HepG2 (cell line): Measurements from ENCODE around the gene ABCB6. TPM values are rescaled to one million over a fixed set of nuclear protein-coding genes. Genes with fewer than 3 reads are reported as not detected.

Source experiments
- ASH2L ChIP-seq: fragments of 300-600, 200-600 bp; sonication (generic); IDR thresholded peaks from 2 replicates; pipeline ENCODE4 v1.7.0; 2017; ENCODE audit warnings: low read depth, mild to moderate bottlenecking, moderate library complexity, mixed read lengths, low read length; ENCODE audit not compliant: insufficient read length
- KAT7 ChIP-seq: IDR thresholded peaks from 2 replicates; pipeline ENCODE4 v1.6.1; 2018; ENCODE audit warnings: borderline replicate concordance, missing compliant biosample characterization
- PAX8 ChIP-seq: sonication (generic); formaldehyde crosslinking; IDR thresholded peaks from 2 replicates; pipeline ENCODE4 v1.8.0; 2022; ENCODE audit warnings: mild to moderate bottlenecking, missing genetic modification reagents, borderline replicate concordance
- PTBP1 ChIP-seq: fragments of 200-400 bp; formaldehyde crosslinking; IDR thresholded peaks from 2 replicates; pipeline ENCODE4 v1.6.1; 2018; ENCODE audit warnings: low read length, low read depth; ENCODE audit not compliant: poor library complexity, severe bottlenecking
- ZBTB4 ChIP-seq: sonication (generic); formaldehyde crosslinking; IDR thresholded peaks from 2 replicates; pipeline ENCODE4 v1.4.0; 2020; ENCODE audit warnings: missing genetic modification reagents, mild to moderate bottlenecking, borderline replicate concordance
- ZC3H4 ChIP-seq: sonication (generic); formaldehyde crosslinking; IDR thresholded peaks from 2 replicates; pipeline ENCODE4 v1.4.0; 2020; ENCODE audit warnings: missing genetic modification reagents, borderline replicate concordance
- ZEB1 ChIP-seq: IDR thresholded peaks from 2 replicates; pipeline ENCODE4 v1.6.1; 2012; ENCODE audit warnings: mild to moderate bottlenecking, low read depth, inconsistent platforms; ENCODE audit not compliant: insufficient replicate concordance
- ZFAT ChIP-seq: sonication (generic); formaldehyde crosslinking; conservative IDR thresholded peaks from 2 replicates; pipeline ENCODE4 v1.8.1; 2023; ENCODE audit warnings: missing genetic modification reagents, inconsistent platforms
- polyA plus RNA-seq, 8 experiments: library from polyadenylated mRNA; depleted of rRNA in 3 of 8; stranded (reverse) in 7 of 8; unstranded in 1 of 8; fragments of >200 nt; fragmentation: Illumina TruSeq in 4 of 8; extraction: Trizol in 4 of 8; gene quantifications; 2 replicates each; pipeline versions ENCODE4 v1.2.1 to v1.2.3, GENCODE V29; 2011 to 2016; ENCODE audit warnings: low read depth in 4 of 8, missing spikeins in 1 of 8, mixed read lengths in 1 of 8; ENCODE audit not compliant: insufficient read depth in 1 of 8
- total RNA-seq, 5 experiments: library from RNA; depleted of rRNA; stranded (reverse); fragments of >200 nt; fragmentation: Illumina TruSeq; extraction: Trizol; gene quantifications; 2 replicates each; pipeline ENCODE4 v1.2.3, GENCODE V29; 2016; ENCODE audit warnings: low read depth in 1 of 5
- TF ChIP-seq, protein P1 (sequence below): sonication (generic); formaldehyde crosslinking; IDR thresholded peaks from 2 replicates; pipeline ENCODE4 v1.5.1; 2020; ENCODE audit warnings: missing genetic modification reagents, mild to moderate bottlenecking, borderline replicate concordance
- TF ChIP-seq, protein P2 (sequence below): sonication (generic); formaldehyde crosslinking; IDR thresholded peaks from 2 replicates; pipeline ENCODE4 v1.4.0; 2020; ENCODE audit warnings: mild to moderate bottlenecking, missing genetic modification reagents

ABCB6 gene
- total and polyA plus RNA-seq, 2 of the 13 experiments (the other 11 are each of a cell fraction or from before 2014, with no cell fraction given), result 91.1 to 137 TPM

- TF ChIP-seq ZBTB4 (CRISPR knock-in tag) (0 out of 2 replicates have a peak, but pooled peaks have one; percentile 7), ZC3H4 (0 out of 2 replicates have a peak, but pooled peaks have one; percentile 41), ZEB1 (peak; percentile 21), ASH2L (peak; percentile 48), ZFAT (no peak), PAX8 (CRISPR knock-in tag) (peak; percentile 92; the same call in 1 of the 2 replicates), PTBP1 (peak; percentile 73), KAT7 (CRISPR knock-in tag) (peak; percentile 76; the same call in 1 of the 2 replicates)
- TF ChIP-seq, protein P1, sequence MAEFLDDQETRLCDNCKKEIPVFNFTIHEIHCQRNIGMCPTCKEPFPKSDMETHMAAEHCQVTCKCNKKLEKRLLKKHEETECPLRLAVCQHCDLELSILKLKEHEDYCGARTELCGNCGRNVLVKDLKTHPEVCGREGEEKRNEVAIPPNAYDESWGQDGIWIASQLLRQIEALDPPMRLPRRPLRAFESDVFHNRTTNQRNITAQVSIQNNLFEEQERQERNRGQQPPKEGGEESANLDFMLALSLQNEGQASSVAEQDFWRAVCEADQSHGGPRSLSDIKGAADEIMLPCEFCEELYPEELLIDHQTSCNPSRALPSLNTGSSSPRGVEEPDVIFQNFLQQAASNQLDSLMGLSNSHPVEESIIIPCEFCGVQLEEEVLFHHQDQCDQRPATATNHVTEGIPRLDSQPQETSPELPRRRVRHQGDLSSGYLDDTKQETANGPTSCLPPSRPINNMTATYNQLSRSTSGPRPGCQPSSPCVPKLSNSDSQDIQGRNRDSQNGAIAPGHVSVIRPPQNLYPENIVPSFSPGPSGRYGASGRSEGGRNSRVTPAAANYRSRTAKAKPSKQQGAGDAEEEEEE, result peak; percentile 18; the same call in 1 of the 2 replicates
- TF ChIP-seq, protein P2, sequence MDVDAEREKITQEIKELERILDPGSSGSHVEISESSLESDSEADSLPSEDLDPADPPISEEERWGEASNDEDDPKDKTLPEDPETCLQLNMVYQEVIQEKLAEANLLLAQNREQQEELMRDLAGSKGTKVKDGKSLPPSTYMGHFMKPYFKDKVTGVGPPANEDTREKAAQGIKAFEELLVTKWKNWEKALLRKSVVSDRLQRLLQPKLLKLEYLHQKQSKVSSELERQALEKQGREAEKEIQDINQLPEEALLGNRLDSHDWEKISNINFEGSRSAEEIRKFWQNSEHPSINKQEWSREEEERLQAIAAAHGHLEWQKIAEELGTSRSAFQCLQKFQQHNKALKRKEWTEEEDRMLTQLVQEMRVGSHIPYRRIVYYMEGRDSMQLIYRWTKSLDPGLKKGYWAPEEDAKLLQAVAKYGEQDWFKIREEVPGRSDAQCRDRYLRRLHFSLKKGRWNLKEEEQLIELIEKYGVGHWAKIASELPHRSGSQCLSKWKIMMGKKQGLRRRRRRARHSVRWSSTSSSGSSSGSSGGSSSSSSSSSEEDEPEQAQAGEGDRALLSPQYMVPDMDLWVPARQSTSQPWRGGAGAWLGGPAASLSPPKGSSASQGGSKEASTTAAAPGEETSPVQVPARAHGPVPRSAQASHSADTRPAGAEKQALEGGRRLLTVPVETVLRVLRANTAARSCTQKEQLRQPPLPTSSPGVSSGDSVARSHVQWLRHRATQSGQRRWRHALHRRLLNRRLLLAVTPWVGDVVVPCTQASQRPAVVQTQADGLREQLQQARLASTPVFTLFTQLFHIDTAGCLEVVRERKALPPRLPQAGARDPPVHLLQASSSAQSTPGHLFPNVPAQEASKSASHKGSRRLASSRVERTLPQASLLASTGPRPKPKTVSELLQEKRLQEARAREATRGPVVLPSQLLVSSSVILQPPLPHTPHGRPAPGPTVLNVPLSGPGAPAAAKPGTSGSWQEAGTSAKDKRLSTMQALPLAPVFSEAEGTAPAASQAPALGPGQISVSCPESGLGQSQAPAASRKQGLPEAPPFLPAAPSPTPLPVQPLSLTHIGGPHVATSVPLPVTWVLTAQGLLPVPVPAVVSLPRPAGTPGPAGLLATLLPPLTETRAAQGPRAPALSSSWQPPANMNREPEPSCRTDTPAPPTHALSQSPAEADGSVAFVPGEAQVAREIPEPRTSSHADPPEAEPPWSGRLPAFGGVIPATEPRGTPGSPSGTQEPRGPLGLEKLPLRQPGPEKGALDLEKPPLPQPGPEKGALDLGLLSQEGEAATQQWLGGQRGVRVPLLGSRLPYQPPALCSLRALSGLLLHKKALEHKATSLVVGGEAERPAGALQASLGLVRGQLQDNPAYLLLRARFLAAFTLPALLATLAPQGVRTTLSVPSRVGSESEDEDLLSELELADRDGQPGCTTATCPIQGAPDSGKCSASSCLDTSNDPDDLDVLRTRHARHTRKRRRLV, result 0 out of 2 replicates have a peak, but pooled peaks have one; percentile 11
Measured at GRCh38 chr2:219175928-219176817, 42.6 kb downstream of the ABCB6 start (continued).
